Measurements from ENCODE around the gene KANSL1.

GRCh38 chr17:46008591-46008990 is 184.6 kb downstream of the KANSL1 start:
- TF ChIP-seq CTCF (IDR thresholded peaks at IDR 0.05; ENCODE audit: low read depth, low read length, poor library complexity, severe bottlenecking) (no peak), EZH2phosphoT487 (IDR thresholded peaks at IDR 0.05; ENCODE audit: borderline replicate concordance, low read length) (no peak)

Data from DOHH2 (cell line).